IgD-negative memory B cell (primary cell): ENCODE data around the gene TFAP2B. TPM values are rescaled to one million over a fixed set of nuclear protein-coding genes. Genes with fewer than 3 reads are reported as not detected.
A peak's percentile ranks its signal among the peaks of the same experiment; 100 is the strongest.

Experiments
- H3K27ac Mint-ChIP-seq, 3 donors: one replicate each; pipeline ENCODE4 v1.8.0; 2020 to 2022; ENCODE audit warnings: mild to moderate bottlenecking in 3 of 3, mixed read lengths in 3 of 3, moderate library complexity in 1 of 3
- H3K27me3 Mint-ChIP-seq: one replicate; pipeline ENCODE4 v1.8.0; 2021; ENCODE audit warnings: mixed read lengths
- H3K36me3 Mint-ChIP-seq: one replicate; pipeline ENCODE4 v1.8.0; 2020; ENCODE audit warnings: mild to moderate bottlenecking, mixed read lengths
- H3K4me1 Mint-ChIP-seq, 3 donors: one replicate each; pipeline ENCODE4 v1.8.0; 2020 to 2022; ENCODE audit warnings: mixed read lengths in 3 of 3, mild to moderate bottlenecking in 1 of 3
- H3K4me3 Mint-ChIP-seq, 4 donors: one replicate each; pipeline ENCODE4 v1.8.0; 2020 to 2022; ENCODE audit warnings: mild to moderate bottlenecking in 4 of 4, mixed read lengths in 4 of 4, moderate library complexity in 3 of 4
- H3K9me3 Mint-ChIP-seq, 3 donors: one replicate each; pipeline ENCODE4 v1.8.0; 2020 to 2021; ENCODE audit warnings: mixed read lengths in 3 of 3, mild to moderate bottlenecking in 1 of 3
- polyA plus RNA-seq: library from polyadenylated mRNA; unstranded; fragments of 300-500 nt; fragmentation: Illumina TruSeq; gene quantifications from one replicate; pipeline ENCODE4 v1.2.3, GENCODE V29; 2021

Gene TFAP2B
- not detected for polyA plus RNA-seq

GRCh38 chr6:50818673-50819072 is at the start of gene TFAP2B:
Gene TFAP2B (plus strand): TSS chr6:50818871. CDS start chr6:50818892, 21 bp downstream.
- no peaks in the 10 kb centered on the region for H3K36me3 Mint-ChIP-seq
- H3K9me3 Mint-ChIP-seq: peaks cover 0 to 5% (median 0%) of the 10 kb centered on the region in 3 donors
- peaks cover 5 to 28% (median 12%) of the 10 kb centered on the region in 3 donors for H3K4me1 Mint-ChIP-seq
- H3K27me3 Mint-ChIP-seq: peaks cover 55% of the 10 kb centered on the region
- peak within 1 kb of the TSS; percentile 20 to 80 (median 52) for H3K4me3 Mint-ChIP-seq
- peak within 1 kb of the TSS in 2 of 3 donors; percentile 28 to 59 for H3K27ac Mint-ChIP-seq

DNA sequence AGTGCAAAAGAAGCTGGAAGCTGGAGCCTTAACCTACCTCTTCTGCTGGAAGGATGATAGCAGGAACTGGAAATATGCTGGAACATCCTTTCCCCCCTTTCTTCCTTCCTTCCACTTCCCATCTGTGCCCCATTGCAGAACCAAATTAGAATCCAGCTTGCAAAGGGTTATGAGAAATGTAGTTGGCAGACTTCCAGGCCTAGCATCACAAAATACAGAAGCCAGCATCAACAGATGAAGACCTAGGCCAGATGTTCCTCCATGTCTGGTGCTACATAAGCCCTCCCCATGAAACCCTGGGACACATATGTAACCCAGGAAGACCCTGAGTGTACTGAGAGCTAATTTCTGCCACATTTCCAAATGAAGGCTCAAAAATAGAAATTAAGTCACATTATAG is 40.0 kb upstream of the TFAP2B start:
- H3K27me3 Mint-ChIP-seq: no peaks in the 10 kb centered on the region
- peaks cover 0 to 2% (median 0%) of the 10 kb centered on the region in 3 donors for H3K9me3 Mint-ChIP-seq
- H3K4me3 Mint-ChIP-seq: no peak overlapping the region
- no peaks in the 10 kb centered on the region for H3K36me3 Mint-ChIP-seq
- H3K27ac Mint-ChIP-seq: no peak overlapping the region
- H3K4me1 Mint-ChIP-seq: no peaks in the 10 kb centered on the region

DNA sequence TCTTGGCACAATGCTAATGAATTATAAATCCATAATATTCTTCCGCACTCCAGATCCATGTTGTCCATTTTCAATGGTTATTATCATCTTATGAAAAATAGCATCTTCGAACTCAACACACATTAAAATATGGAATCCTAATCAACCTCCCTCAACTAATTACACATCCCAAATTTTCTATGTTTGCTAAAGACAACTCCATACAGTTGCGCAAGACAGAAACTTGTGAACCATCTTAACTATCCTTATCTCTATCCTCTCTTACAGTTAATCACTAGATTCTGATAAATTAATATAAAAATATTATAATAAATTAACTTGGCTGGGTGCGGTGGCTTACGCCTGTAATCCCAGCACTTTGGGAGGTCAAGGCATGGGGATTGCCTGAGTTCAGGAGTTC is 38.3 kb upstream of the TFAP2B start:
- peaks cover 0 to 2% (median 0%) of the 10 kb centered on the region in 3 donors for H3K9me3 Mint-ChIP-seq
- H3K4me3 Mint-ChIP-seq: no peak overlapping the region
- H3K36me3 Mint-ChIP-seq: no peaks in the 10 kb centered on the region
- H3K27ac Mint-ChIP-seq: no peak overlapping the region
- H3K27me3 Mint-ChIP-seq: no peaks in the 10 kb centered on the region
- no peaks in the 10 kb centered on the region for H3K4me1 Mint-ChIP-seq

- H3K4me3 Mint-ChIP-seq: no peak overlapping the region
- H3K36me3 Mint-ChIP-seq: no peaks in the 10 kb centered on the region
- H3K27me3 Mint-ChIP-seq: peaks cover 2% of the 10 kb centered on the region
- H3K27ac Mint-ChIP-seq: no peak overlapping the region
- no peaks in the 10 kb centered on the region for H3K9me3 Mint-ChIP-seq
- no peaks in the 10 kb centered on the region for H3K4me1 Mint-ChIP-seq
Measured at GRCh38 chr6:50785921-50786320, 32.8 kb upstream of the TFAP2B start.

DNA sequence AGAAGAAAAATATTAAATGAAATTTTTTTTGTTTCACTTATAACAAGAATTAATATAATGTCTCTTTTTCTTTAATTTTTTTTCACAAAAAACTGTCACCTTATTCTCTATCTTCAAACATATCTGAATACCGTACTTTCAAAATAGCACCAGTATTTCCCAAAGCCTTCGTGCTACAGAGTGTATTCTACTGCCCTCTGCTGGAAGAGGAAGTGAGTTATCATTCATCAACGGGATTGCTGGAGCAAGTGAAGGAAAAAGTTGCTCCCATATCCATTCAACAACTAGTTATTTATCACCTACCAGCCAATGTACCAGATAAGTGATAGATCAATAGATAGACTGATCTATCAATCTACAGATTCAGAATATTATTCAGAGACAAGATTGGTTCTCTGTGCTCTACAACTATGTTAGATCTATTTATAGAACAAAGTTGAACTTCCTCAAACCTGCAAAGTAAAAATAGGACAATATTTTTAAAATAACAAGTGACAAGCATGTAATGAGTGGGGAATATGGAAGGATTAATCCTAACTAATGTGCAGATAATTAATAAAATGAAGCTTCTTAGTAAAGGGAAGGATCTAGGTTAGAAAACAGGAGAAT is 26.7 kb upstream of the TFAP2B start:
- Mint-ChIP-seq H3K9me3 (no peaks in the 10 kb centered on the region), H3K36me3 (peaks cover 1% of the 10 kb centered on the region), H3K27ac (no peak overlapping the region), H3K4me1 (peaks cover 5% of the 10 kb centered on the region in 3 donors), H3K4me3 (no peak overlapping the region), H3K27me3 (peaks cover 7% of the 10 kb centered on the region)

DNA sequence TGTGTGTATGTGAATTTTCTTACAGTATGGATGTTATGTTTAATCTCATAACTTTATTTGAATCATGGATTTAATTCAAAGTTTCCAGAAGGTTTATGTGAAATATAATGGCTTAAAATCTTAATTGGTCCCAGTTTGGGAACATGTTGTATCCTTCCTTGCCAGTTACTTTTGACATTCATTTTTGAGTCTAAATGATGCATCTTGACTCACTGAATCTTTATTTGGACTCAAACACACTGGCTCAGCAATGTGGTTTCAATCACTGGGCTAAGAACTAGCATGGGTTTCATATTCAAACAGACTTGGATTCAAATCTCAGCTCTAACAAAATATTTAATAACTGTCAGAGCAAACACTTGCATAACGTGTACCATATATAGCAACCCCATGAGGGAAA is 25.9 kb upstream of the TFAP2B start:
- H3K27me3 Mint-ChIP-seq: peaks cover 7% of the 10 kb centered on the region
- H3K4me3 Mint-ChIP-seq: no peak overlapping the region
- H3K4me1 Mint-ChIP-seq: peaks cover 5% of the 10 kb centered on the region in 3 donors
- no peak overlapping the region for H3K27ac Mint-ChIP-seq
- peaks cover 1% of the 10 kb centered on the region for H3K36me3 Mint-ChIP-seq
- no peaks in the 10 kb centered on the region for H3K9me3 Mint-ChIP-seq

- H3K4me1 Mint-ChIP-seq: peaks cover 5% of the 10 kb centered on the region in 3 donors
- H3K4me3 Mint-ChIP-seq: no peak overlapping the region
- peaks cover 1% of the 10 kb centered on the region for H3K36me3 Mint-ChIP-seq
- peaks cover 5% of the 10 kb centered on the region for H3K27me3 Mint-ChIP-seq
- H3K9me3 Mint-ChIP-seq: no peaks in the 10 kb centered on the region
- H3K27ac Mint-ChIP-seq: no peak overlapping the region
Measured at GRCh38 chr6:50795574-50795973, 23.1 kb upstream of the TFAP2B start.

DNA sequence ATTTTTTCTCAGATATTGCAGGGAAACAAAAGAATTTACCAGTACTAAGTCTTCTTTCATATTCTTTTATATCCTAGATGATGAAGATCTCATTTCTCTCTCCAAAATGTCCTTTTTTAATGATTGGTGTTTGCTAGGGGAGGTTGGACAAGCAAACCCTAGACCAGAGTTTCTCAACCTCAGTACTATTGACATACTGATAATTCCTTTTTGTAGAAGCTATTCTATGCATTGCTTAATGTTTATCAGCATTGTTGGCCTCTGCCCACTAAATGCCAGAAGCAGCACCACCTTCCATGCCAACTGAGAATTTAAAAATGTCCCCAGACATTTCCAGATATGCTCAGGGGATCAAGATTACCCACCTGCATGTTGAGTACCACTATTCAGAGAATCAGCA is 14.4 kb upstream of the TFAP2B start:
- H3K9me3 Mint-ChIP-seq: peaks cover 0 to 3% (median 0%) of the 10 kb centered on the region in 3 donors
- H3K36me3 Mint-ChIP-seq: no peaks in the 10 kb centered on the region
- peaks cover 1% of the 10 kb centered on the region for H3K27me3 Mint-ChIP-seq
- H3K4me3 Mint-ChIP-seq: no peak overlapping the region
- no peaks in the 10 kb centered on the region for H3K4me1 Mint-ChIP-seq
- H3K27ac Mint-ChIP-seq: no peak overlapping the region

GRCh38 chr6:50807035-50807434 is 11.6 kb upstream of the TFAP2B start:
- Mint-ChIP-seq H3K27me3 (peaks cover 3% of the 10 kb centered on the region), H3K4me3 (no peak overlapping the region), H3K9me3 (peaks cover 0 to 3% (median 0%) of the 10 kb centered on the region in 3 donors), H3K27ac (no peak overlapping the region), H3K36me3 (no peaks in the 10 kb centered on the region), H3K4me1 (no peaks in the 10 kb centered on the region)

DNA sequence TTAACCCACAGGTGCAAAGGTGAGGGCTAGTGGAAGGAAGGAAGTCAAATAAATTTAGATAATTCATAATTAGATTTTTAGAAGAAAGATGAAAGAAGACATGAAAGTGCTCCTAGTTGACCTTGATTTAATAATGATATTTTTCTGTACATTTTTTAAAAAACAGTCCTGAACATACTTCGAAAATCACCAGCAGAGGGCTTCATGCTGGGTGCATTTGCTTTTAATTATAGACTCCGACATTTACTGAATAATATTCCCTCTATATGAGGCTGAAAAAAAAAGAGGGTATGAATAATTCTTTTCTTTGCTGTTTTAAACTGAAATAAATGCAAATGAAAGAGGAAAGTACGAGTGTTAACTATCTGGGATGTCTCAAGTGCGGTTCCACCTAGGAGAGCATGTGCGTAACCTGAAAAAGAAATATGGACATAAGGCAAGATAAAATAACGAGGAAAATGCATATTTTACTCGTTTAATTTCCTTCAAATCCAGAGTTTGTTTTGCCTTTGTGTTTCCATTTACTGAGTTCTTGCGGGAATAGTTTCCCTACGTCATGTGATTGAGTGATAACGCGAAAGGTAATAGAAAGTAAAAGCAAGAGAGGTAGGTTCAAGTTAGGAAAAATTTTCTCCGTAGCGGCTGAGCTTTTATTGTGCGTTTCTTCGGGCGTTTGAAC is 3.1 kb upstream of the TFAP2B start:
- Mint-ChIP-seq H3K4me3 (peak overlapping the region; percentile 86 to 99 (median 90)), H3K27ac (peak overlapping the region in 1 of 3 donors; percentile 3), H3K36me3 (no peaks in the 10 kb centered on the region), H3K9me3 (no peaks in the 10 kb centered on the region), H3K4me1 (peaks cover 2 to 15% (median 3%) of the 10 kb centered on the region in 3 donors), H3K27me3 (peaks cover 31% of the 10 kb centered on the region)

GRCh38 chr6:50816115-50816675 is 2.5 kb upstream of the TFAP2B start:
- H3K4me1 Mint-ChIP-seq: peaks cover 3 to 18% (median 4%) of the 10 kb centered on the region in 3 donors
- no peaks in the 10 kb centered on the region for H3K36me3 Mint-ChIP-seq
- peaks cover 36% of the 10 kb centered on the region for H3K27me3 Mint-ChIP-seq
- peak overlapping the region; percentile 86 to 99 (median 90) for H3K4me3 Mint-ChIP-seq
- H3K27ac Mint-ChIP-seq: no peak overlapping the region
- H3K9me3 Mint-ChIP-seq: no peaks in the 10 kb centered on the region

DNA sequence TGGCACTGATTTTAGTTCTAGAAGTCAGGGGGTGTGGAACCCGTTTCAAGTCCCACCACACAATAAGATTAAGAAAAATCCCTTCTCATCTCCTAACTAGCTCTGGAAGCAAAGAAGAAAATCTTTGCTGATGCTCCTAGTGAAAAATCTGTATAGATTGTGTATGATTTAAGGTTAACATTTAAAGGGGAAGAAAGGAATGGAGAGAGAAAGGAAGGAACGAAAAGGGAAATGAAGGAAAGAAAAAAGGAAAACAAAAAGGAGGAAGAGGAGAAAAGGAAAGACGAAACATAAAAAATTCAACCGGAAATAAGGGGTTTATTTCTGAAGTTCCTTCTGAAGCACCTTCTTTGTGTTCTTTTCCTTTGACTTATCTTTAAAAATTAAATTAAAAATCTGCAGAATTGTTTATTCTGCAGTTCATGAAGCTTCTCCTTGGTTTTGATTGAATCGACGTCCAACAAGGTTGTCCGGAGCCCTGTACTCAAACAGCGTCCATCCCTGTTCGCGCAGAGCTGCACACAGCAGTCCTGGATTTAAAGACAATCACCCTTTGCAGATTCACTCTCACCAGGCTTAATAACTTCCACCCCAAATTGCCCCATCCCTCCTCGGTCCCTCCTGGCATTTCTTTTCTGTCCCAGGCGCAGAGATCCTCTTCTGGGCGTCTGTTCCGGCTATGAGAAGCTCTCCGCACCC is 1.6 kb upstream of the TFAP2B start:
- H3K9me3 Mint-ChIP-seq: peaks cover 0 to 2% (median 0%) of the 10 kb centered on the region in 3 donors
- peaks cover 42% of the 10 kb centered on the region for H3K27me3 Mint-ChIP-seq
- H3K36me3 Mint-ChIP-seq: no peaks in the 10 kb centered on the region
- H3K4me1 Mint-ChIP-seq: peaks cover 4 to 24% (median 10%) of the 10 kb centered on the region in 3 donors
- H3K27ac Mint-ChIP-seq: no peak overlapping the region
- H3K4me3 Mint-ChIP-seq: peak overlapping the region in 1 of 4 donors; percentile 19

- Mint-ChIP-seq H3K4me1 (peaks cover 4 to 28% (median 12%) of the 10 kb centered on the region in 3 donors), H3K4me3 (peak overlapping the region in 1 of 4 donors; percentile 0), H3K27ac (no peak overlapping the region), H3K36me3 (no peaks in the 10 kb centered on the region), H3K27me3 (peaks cover 47% of the 10 kb centered on the region), H3K9me3 (peaks cover 0 to 2% (median 0%) of the 10 kb centered on the region in 3 donors)
Measured at GRCh38 chr6:50817646-50817950, 1.1 kb upstream of the TFAP2B start.

DNA sequence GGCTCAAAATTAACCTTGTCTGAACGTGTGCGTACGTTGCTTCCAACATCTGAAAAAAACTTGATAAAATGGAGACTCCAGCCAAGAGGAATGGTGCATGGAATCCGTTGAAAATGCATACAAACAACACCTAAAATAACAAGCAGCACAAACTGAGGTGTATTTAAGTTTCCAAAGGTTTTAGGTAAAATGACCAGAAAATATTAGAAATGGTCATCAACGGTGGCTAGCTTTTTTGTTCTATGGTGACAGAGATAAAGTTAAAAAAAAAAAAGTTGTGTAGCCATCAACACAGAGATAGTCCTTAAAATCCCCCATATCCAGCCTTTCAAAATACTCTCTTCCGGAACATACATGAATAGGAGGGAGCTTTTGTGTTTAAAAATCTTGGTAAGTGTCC is 651 bp upstream of the TFAP2B start:
- H3K27me3 Mint-ChIP-seq: peaks cover 49% of the 10 kb centered on the region
- H3K27ac Mint-ChIP-seq: peak overlapping the region in 1 of 3 donors; percentile 28
- H3K9me3 Mint-ChIP-seq: peaks cover 0 to 3% (median 0%) of the 10 kb centered on the region in 3 donors
- no peaks in the 10 kb centered on the region for H3K36me3 Mint-ChIP-seq
- peaks cover 4 to 28% (median 12%) of the 10 kb centered on the region in 3 donors for H3K4me1 Mint-ChIP-seq
- H3K4me3 Mint-ChIP-seq: peak overlapping the region in 1 of 4 donors; percentile 0

DNA sequence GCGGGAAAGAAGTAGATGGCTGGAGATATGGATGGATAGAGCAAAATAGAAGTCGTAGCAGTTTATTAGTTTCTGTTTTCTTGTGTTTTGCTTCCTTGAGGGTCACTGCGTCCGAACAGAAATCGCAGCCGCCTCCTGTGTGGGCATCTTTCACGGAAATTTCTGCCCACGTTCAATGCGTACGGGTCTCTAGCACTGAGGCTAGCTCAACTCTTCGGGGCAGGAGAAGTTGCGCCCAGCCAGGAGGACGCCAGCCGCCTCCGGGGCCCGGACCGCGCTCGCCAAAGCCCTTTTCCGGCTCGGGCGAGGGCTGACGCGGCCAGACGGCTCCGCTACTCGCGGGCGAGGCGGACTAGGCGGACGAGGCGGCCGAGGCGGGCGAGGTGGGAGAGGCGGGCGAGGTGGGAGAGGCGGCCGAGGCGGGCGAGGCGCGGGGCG is 814 bp downstream of the TFAP2B start:
- H3K27me3 Mint-ChIP-seq: peaks cover 59% of the 10 kb centered on the region
- H3K4me3 Mint-ChIP-seq: peak overlapping the region; percentile 3 to 46 (median 24)
- no peak overlapping the region for H3K27ac Mint-ChIP-seq
- H3K4me1 Mint-ChIP-seq: peaks cover 5 to 28% (median 12%) of the 10 kb centered on the region in 3 donors
- H3K36me3 Mint-ChIP-seq: no peaks in the 10 kb centered on the region
- peaks cover 0 to 8% (median 0%) of the 10 kb centered on the region in 3 donors for H3K9me3 Mint-ChIP-seq
